NCI-H345 treated with DMSO at 0.1 percent for 48 hours (cell line): ENCODE data around the gene PPIF.
"Not testable (repeated sequence)": the region's sequence is repeated elsewhere in the genome, so short reads cannot be mapped to it uniquely, and the experiment has no call there.

Source experiments
- DNase-seq: peaks from one replicate; lab custom pipeline; 2025; ENCODE audit not compliant: unreplicated experiment; lab: John Stamatoyannopoulos, UW

PPIF gene

GRCh38 chr10:79329529-79329928, 17.7 kb upstream of the PPIF start:
- DNase-seq = no peak

- DNase-seq = no peak
These were observed 16.0 kb upstream of the PPIF start for GRCh38 chr10:79331226-79331625.

- no peak for DNase-seq
These were observed 15.6 kb upstream of the PPIF start for GRCh38 chr10:79331709-79332108.

GRCh38 chr10:79332610-79333315, 14.5 kb upstream of the PPIF start:
- DNase-seq = not testable (repeated sequence)

GRCh38 chr10:79333513-79333912, 13.8 kb upstream of the PPIF start:
- DNase-seq = no peak

- no peak for DNase-seq
These were observed 12.7 kb upstream of the PPIF start for GRCh38 chr10:79334573-79334972.

GRCh38 chr10:79335094-79335469, 12.2 kb upstream of the PPIF start:
- no peak for DNase-seq

- no peak for DNase-seq
These were observed 11.6 kb upstream of the PPIF start for GRCh38 chr10:79335470-79336235.

- DNase-seq = no peak
These were observed 11.0 kb upstream of the PPIF start for GRCh38 chr10:79336276-79336675.

- peak; percentile 36 for DNase-seq
These were observed 10.5 kb upstream of the PPIF start for GRCh38 chr10:79336739-79337138.

- not testable (repeated sequence) for DNase-seq
These were observed 9.3 kb upstream of the PPIF start for GRCh38 chr10:79337783-79338469.

- DNase-seq = no peak
These were observed 8.0 kb upstream of the PPIF start for GRCh38 chr10:79339266-79339665.

- DNase-seq = no peak
These were observed 6.5 kb upstream of the PPIF start for GRCh38 chr10:79340646-79341244.

- DNase-seq = no peak
These were observed 4.9 kb upstream of the PPIF start for GRCh38 chr10:79342295-79342761.

- no peak for DNase-seq
These were observed 4.3 kb upstream of the PPIF start for GRCh38 chr10:79342811-79343561.

GRCh38 chr10:79344502-79345195, 2.6 kb upstream of the PPIF start:
- peak; percentile 81 for DNase-seq

- DNase-seq = no peak
These were observed 1.8 kb upstream of the PPIF start for GRCh38 chr10:79345241-79346011.

GRCh38 chr10:79346012-79346340, 1.3 kb upstream of the PPIF start:
- DNase-seq = no peak

- no peak for DNase-seq
These were observed 662 bp upstream of the PPIF start for GRCh38 chr10:79346388-79347225.
